HG03439 (cell line): ENCODE measurements around the gene CLEC1B.
"Not testable (repeated sequence)": the region's sequence is repeated elsewhere in the genome, so short reads cannot be mapped to it uniquely, and the experiment has no call there.

Source experiments
- ATAC-seq: cut with Tn5 transposase; IDR thresholded peaks from one replicate; pipeline ENCODE4 v1.9.1; 2021; ENCODE audit warnings: mild to moderate bottlenecking, moderate library complexity; ENCODE audit not compliant: unreplicated experiment

Gene CLEC1B

GRCh38 chr12:9975614-9976013, 23.3 kb downstream of the CLEC1B start:
- no peak for ATAC-seq

- not testable (repeated sequence) for ATAC-seq
Observed at GRCh38 chr12:9974731-9975130, 24.2 kb downstream of the CLEC1B start.

GRCh38 chr12:9973949-9974348, 25.0 kb downstream of the CLEC1B start:
- no peak for ATAC-seq

GRCh38 chr12:9971181-9971580, 27.7 kb downstream of the CLEC1B start, which contains the start of gene CLEC12A:
Gene CLEC12A (plus strand): TSS chr12:9971409. CDS start chr12:9971597, 188 bp downstream.
- ATAC-seq: no peak

GRCh38 chr12:9969673-9970072, 29.2 kb downstream of the CLEC1B start:
- ATAC-seq: no peak

- ATAC-seq: no peak
Observed at GRCh38 chr12:9961901-9962300, 37.0 kb downstream of the CLEC1B start.

GRCh38 chr12:9961106-9961505, 37.8 kb downstream of the CLEC1B start:
- no peak for ATAC-seq

- ATAC-seq: no peak
Observed at GRCh38 chr12:9960590-9960989, 38.3 kb downstream of the CLEC1B start.

GRCh38 chr12:9957834-9958233, 41.1 kb downstream of the CLEC1B start:
- no peak for ATAC-seq

- not testable (repeated sequence) for ATAC-seq
Observed at GRCh38 chr12:9952954-9953729, 45.8 kb downstream of the CLEC1B start.

- ATAC-seq: no peak
Observed at GRCh38 chr12:9951026-9951675, 47.8 kb downstream of the CLEC1B start.

GRCh38 chr12:9948606-9949296, 50.2 kb downstream of the CLEC1B start:
- ATAC-seq: peak; percentile 98

GRCh38 chr12:9947674-9948073, 51.2 kb downstream of the CLEC1B start:
- ATAC-seq: no peak

- no peak for ATAC-seq
Observed at GRCh38 chr12:9944391-9944790, 54.5 kb downstream of the CLEC1B start.

GRCh38 chr12:9943240-9943639, 55.7 kb downstream of the CLEC1B start:
- no peak for ATAC-seq
